ENCODE data around the gene GBE1.

- TF ChIP-seq CTCF (IDR thresholded peaks at IDR 0.05; ENCODE audit: insufficient read depth, low read length) (no peak), REST (IDR thresholded peaks at IDR 0.05; ENCODE audit: insufficient replicate concordance, low read depth) (no peak), SPI1 (IDR thresholded peaks at IDR 0.05; ENCODE audit: borderline replicate concordance, low read depth) (no peak), POLR2AphosphoS5 (IDR thresholded peaks at IDR 0.05; ENCODE audit: low read depth) (no peak)
Measured at GRCh38 chr3:81668283-81668682, 93.2 kb downstream of the GBE1 start.
